Sigmoid colon (tissue), 7 donors: ENCODE data around the gene GOLGA6D. TPM values are rescaled to one million over a fixed set of nuclear protein-coding genes. Genes with fewer than 3 reads are reported as not detected.
"Not testable (repeated sequence)": the region's sequence is repeated elsewhere in the genome, so short reads cannot be mapped to it uniquely, and the experiment has no call there.

Experiments
- DNase-seq: peaks from one replicate; pipeline ENCODE4 v3.0.0-alpha.2; 2019
- H3K27ac ChIP-seq, 4 donors: fragments of 200-600 bp; sonication (generic); one replicate each; pipeline ENCODE4 v1.5.1; 2016 to 2019; ENCODE audit warnings: mild to moderate bottlenecking in 1 of 4
- H3K27me3 ChIP-seq, 3 donors: fragments of 200-600 bp; sonication (generic); one replicate each; pipeline ENCODE4 v1.5.1; 2019; ENCODE audit warnings: mild to moderate bottlenecking in 1 of 3
- H3K36me3 ChIP-seq, 4 donors: fragments of 200-600 bp; sonication (generic); one replicate each; pipeline ENCODE4 v1.5.1; 2016 to 2019
- H3K4me1 ChIP-seq, 4 donors: fragments of 200-600 bp; sonication (generic); one replicate each; pipeline ENCODE4 v1.5.1; 2017 to 2019
- H3K4me3 ChIP-seq, 4 donors: fragments of 200-600 bp; sonication (generic); one replicate each; pipeline ENCODE4 v1.5.1; 2017 to 2019; ENCODE audit warnings: mild to moderate bottlenecking in 2 of 4, moderate library complexity in 1 of 4
- H3K9me3 ChIP-seq, 4 donors: fragments of 200-600 bp in 3 of 4; sonication (generic) in 3 of 4; one replicate each; pipeline versions ENCODE4 v1.5.1 to v1.6.1; 2013 to 2019
- CTCF ChIP-seq, 4 experiments: fragments of 450-650 bp in 3 of 4; fragments of 200-600 bp in 1 of 4; IDR thresholded peaks; one replicate each; pipeline ENCODE4 v1.5.1; 2016 to 2019; ENCODE audit warnings: antibody characterized with exemption in 4 of 4, mild to moderate bottlenecking in 3 of 4, moderate library complexity in 2 of 4
- EP300 ChIP-seq, 4 donors: sonication (generic); formaldehyde crosslinking; IDR thresholded peaks; one replicate each; pipeline ENCODE4 v1.6.1; 2017; ENCODE audit warnings: antibody characterized with exemption in 4 of 4
- POLR2A ChIP-seq, 2 donors: fragments of 450-650 bp; IDR thresholded peaks; one replicate each; pipeline ENCODE4 v1.6.1; 2016; ENCODE audit warnings: antibody characterized with exemption in 2 of 2, mild to moderate bottlenecking in 2 of 2, moderate library complexity in 2 of 2
- POLR2AphosphoS5 ChIP-seq, 4 donors: sonication (generic); formaldehyde crosslinking; IDR thresholded peaks; one replicate each; pipeline ENCODE4 v1.6.1; 2017; ENCODE audit warnings: antibody characterized with exemption in 4 of 4
- WGBS, 2 donors: extraction: QIAGEN DNeasy Blood & Tissue Kit; methylation state at CpG; one replicate each; pipeline ENCODE4 v1.1.7; 2013; 5-methylcytosine and 5-hydroxymethylcytosine counted together
- intact Hi-C: fragments of 100-400 bp; cut with DNase I; formaldehyde crosslinking; loops from one replicate; pipeline ENCODE4 v1.15.1; 2023
- polyA plus RNA-seq, 3 donors: library from polyadenylated mRNA; stranded (reverse); fragments of 200-250 nt; gene quantifications; one replicate each; pipeline ENCODE4 v1.2.3, GENCODE V29; 2013
- total RNA-seq, 4 donors: library from RNA; depleted of rRNA; stranded (reverse); fragments of >200 nt; gene quantifications; one replicate each; pipeline ENCODE4 v1.1.0, GENCODE V29; 2016
- donor health status: healthy with polysubstance abuse.
- donor health status: Bipolar disorder and iron deficiency.
- donor health status: healthy.

The GOLGA6D gene
- total and polyA plus RNA-seq, 7 donors = not detected

- no peak overlapping the region for H3K27ac ChIP-seq
- no peaks in the 10 kb centered on the region for H3K4me1 ChIP-seq
- no peak for TF ChIP-seq POLR2AphosphoS5 (IDR thresholded peaks at IDR 0.05)
- no peak for TF ChIP-seq CTCF (IDR thresholded peaks at IDR 0.05)
- TF ChIP-seq EP300 (IDR thresholded peaks at IDR 0.05) = no peak
- no peak for TF ChIP-seq POLR2A (IDR thresholded peaks at IDR 0.05)
- WGBS, 2 donors = 64 to 69% methylated on average over 3 of the region's 3 CpGs
- H3K27me3 ChIP-seq = peaks cover 0 to 29% (median 12%) of the 10 kb centered on the region in 3 donors
- DNase-seq = no peak
- H3K4me3 ChIP-seq = no peak overlapping the region
- intact Hi-C loops = no loop called here
- no peaks in the 10 kb centered on the region for H3K36me3 ChIP-seq
- no peaks in the 10 kb centered on the region for H3K9me3 ChIP-seq
These were observed 23.6 kb downstream of the GOLGA6D start for GRCh38 chr15:75306188-75306587.

- DNase-seq = peak; percentile 64
- no peak for TF ChIP-seq POLR2A (IDR thresholded peaks at IDR 0.05)
- TF ChIP-seq POLR2AphosphoS5 (IDR thresholded peaks at IDR 0.05) = no peak
- no peak for TF ChIP-seq EP300 (IDR thresholded peaks at IDR 0.05)
- no peak for TF ChIP-seq CTCF (IDR thresholded peaks at IDR 0.05)
These were observed 25.2 kb downstream of the GOLGA6D start for GRCh38 chr15:75307778-75308390.

GRCh38 chr15:75309711-75310110 is 27.1 kb downstream of the GOLGA6D start:
- Histone ChIP-seq H3K36me3 (no peaks in the 10 kb centered on the region), H3K4me3 (no peak overlapping the region), H3K4me1 (no peaks in the 10 kb centered on the region), H3K27me3 (peaks cover 0 to 29% (median 9%) of the 10 kb centered on the region in 3 donors), H3K9me3 (no peaks in the 10 kb centered on the region), H3K27ac (no peak overlapping the region)
- TF ChIP-seq CTCF (IDR thresholded peaks at IDR 0.05) (no peak), POLR2AphosphoS5 (IDR thresholded peaks at IDR 0.05) (no peak), POLR2A (IDR thresholded peaks at IDR 0.05) (no peak), EP300 (IDR thresholded peaks at IDR 0.05) (no peak)
- DNase-seq = no peak
- intact Hi-C loops = no loop called here

More at GRCh38 chr15:75307778-75308390, 25.2 kb downstream of the GOLGA6D start:
- Histone ChIP-seq H3K27me3 (peaks cover 0 to 29% (median 12%) of the 10 kb centered on the region in 3 donors), H3K27ac (no peak overlapping the region), H3K4me1 (no peaks in the 10 kb centered on the region), H3K9me3 (no peaks in the 10 kb centered on the region), H3K4me3 (no peak overlapping the region), H3K36me3 (no peaks in the 10 kb centered on the region)
- 17 to 32% methylated on average over 15 of the region's 15 CpGs for WGBS, 2 donors
- intact Hi-C loops = no loop called here

GRCh38 chr15:75312548-75312947 is 29.9 kb downstream of the GOLGA6D start:
- H3K36me3 ChIP-seq, DNase-seq, H3K27ac ChIP-seq, H3K4me3 ChIP-seq, H3K9me3 ChIP-seq, H3K4me1 ChIP-seq, intact Hi-C loops: not testable (repeated sequence)
- H3K27me3 ChIP-seq = peaks cover 0 to 12% (median 8%) of the 10 kb centered on the region in 3 donors
- WGBS, 2 donors = 94 to 100% methylated on average over 1 of the region's 1 CpG

GRCh38 chr15:75313116-75313845 is 30.6 kb downstream of the GOLGA6D start:
- WGBS, 2 donors = 83 to 92% methylated on average over 13 of the region's 13 CpGs
- TF ChIP-seq CTCF (IDR thresholded peaks at IDR 0.05) = no peak
- TF ChIP-seq POLR2A (IDR thresholded peaks at IDR 0.05) = no peak
- no peak for TF ChIP-seq POLR2AphosphoS5 (IDR thresholded peaks at IDR 0.05)
- no peak for TF ChIP-seq EP300 (IDR thresholded peaks at IDR 0.05)
- Histone ChIP-seq H3K4me3 (no peak overlapping the region), H3K9me3 (no peaks in the 10 kb centered on the region), H3K27ac (no peak overlapping the region), H3K4me1 (no peaks in the 10 kb centered on the region), H3K36me3 (no peaks in the 10 kb centered on the region), H3K27me3 (peaks cover 0 to 5% (median under 1%) of the 10 kb centered on the region in 3 donors)
- intact Hi-C loops = no loop called here
- peak; percentile 30 for DNase-seq
